Neural cell (in vitro differentiated cells): Measurements from ENCODE around the gene PDZD4. TPM values are rescaled to one million over a fixed set of nuclear protein-coding genes. Genes with fewer than 3 reads are reported as not detected.

Experiments used
- H2AFZ ChIP-seq: fragments of 200-600, 300-800 bp; sonication (generic), shearing (Covaris generic); 2 replicates; pipeline ENCODE4 v1.6.0; 2014; ENCODE audit warnings: low read depth, mild to moderate bottlenecking, antibody characterized with exemption, low read length, moderate library complexity
- H3F3A ChIP-seq: fragments of 200-600 bp; shearing (Covaris generic); 2 replicates; pipeline ENCODE4 v1.6.1; 2016; ENCODE audit warnings: mild to moderate bottlenecking, moderate library complexity, mixed read lengths, antibody characterized with exemption, low read length; ENCODE audit not compliant: insufficient read depth, poor library complexity, severe bottlenecking
- H3K27ac ChIP-seq: fragments of 200-600, 300-800 bp; sonication (generic), shearing (Covaris generic); 2 replicates; pipeline ENCODE4 v1.5.1; 2014; ENCODE audit warnings: mild to moderate bottlenecking, low read length, moderate library complexity
- H3K27me3 ChIP-seq: fragments of 300-800, 200-600 bp; sonication (generic), shearing (Covaris generic); 2 replicates; pipeline ENCODE4 v1.6.0; 2014; ENCODE audit warnings: mild to moderate bottlenecking, low read depth, low read length, moderate library complexity; ENCODE audit not compliant: insufficient read depth
- H3K36me3 ChIP-seq: fragments of 300-800, 200-600 bp; sonication (generic), shearing (Covaris generic); 2 replicates; pipeline ENCODE4 v1.5.1; 2014; ENCODE audit warnings: mild to moderate bottlenecking, antibody characterized with exemption, low read length, moderate library complexity; ENCODE audit not compliant: insufficient read depth
- H3K4me2 ChIP-seq: fragments of 300-800, 200-600 bp; sonication (generic), shearing (Covaris generic); 2 replicates; pipeline ENCODE4 v1.6.0; 2014; ENCODE audit warnings: mild to moderate bottlenecking, low read length
- H3K4me3 ChIP-seq: fragments of 300-800, 200-600 bp; sonication (generic), shearing (Covaris generic); 2 replicates; pipeline ENCODE4 v1.5.1; 2014; ENCODE audit warnings: mild to moderate bottlenecking, low read length, moderate library complexity
- H3K79me2 ChIP-seq: fragments of 200-600 bp; shearing (Covaris generic); replicated peaks from 2 replicates; pipeline ENCODE4 v1.6.0; 2014; ENCODE audit warnings: mild to moderate bottlenecking, low read length, moderate library complexity; ENCODE audit not compliant: insufficient read depth
- H3K9ac ChIP-seq: fragments of 300-800, 200-600 bp; sonication (generic), shearing (Covaris generic); 2 replicates; pipeline ENCODE4 v1.6.1; 2016; ENCODE audit warnings: mild to moderate bottlenecking, low read length, mixed read lengths
- H3K9me2 ChIP-seq: fragments of 200-600 bp; shearing (Covaris generic); 2 replicates; pipeline ENCODE4 v1.6.1; 2016; ENCODE audit warnings: mild to moderate bottlenecking, low read length, mixed read lengths; ENCODE audit not compliant: insufficient read depth
- H3K9me3 ChIP-seq: fragments of 200-600, 300-800 bp; sonication (generic), shearing (Covaris generic); 2 replicates; pipeline ENCODE4 v1.6.1; 2016; ENCODE audit warnings: mild to moderate bottlenecking, mixed run types, low read length, moderate library complexity, mixed read lengths
- H4K20me1 ChIP-seq: fragments of 200-600 bp; shearing (Covaris generic); 2 replicates; pipeline ENCODE4 v1.6.1; 2016; ENCODE audit warnings: mild to moderate bottlenecking, mixed run types; ENCODE audit not compliant: insufficient read depth
- EP300 ChIP-seq: fragments of 450-650 bp; conservative IDR thresholded peaks from 2 replicates; pipeline ENCODE4 v1.6.1; 2014; ENCODE audit warnings: antibody characterized with exemption, mild to moderate bottlenecking, moderate library complexity; ENCODE audit not compliant: poor library complexity, severe bottlenecking
- EZH2 ChIP-seq: fragments of 200-600, 300-800 bp; shearing (Covaris generic), sonication (generic); IDR thresholded peaks from 2 replicates; pipeline ENCODE4 v1.6.1; 2014; ENCODE audit warnings: antibody characterized with exemption, low read length, borderline replicate concordance, mild to moderate bottlenecking; ENCODE audit not compliant: insufficient read depth, poor library complexity, severe bottlenecking
- MXI1 ChIP-seq: fragments of 450-650 bp; conservative IDR thresholded peaks from 2 replicates; pipeline ENCODE4 v1.6.1; 2014; ENCODE audit warnings: antibody characterized with exemption, mild to moderate bottlenecking; ENCODE audit not compliant: poor library complexity, severe bottlenecking
- POLR2AphosphoS5 ChIP-seq: IDR thresholded peaks from 2 replicates; pipeline ENCODE4 v1.6.1; 2012
- RAD21 ChIP-seq: fragments of 450-650 bp; conservative IDR thresholded peaks from 2 replicates; pipeline ENCODE4 v1.6.1; 2014; ENCODE audit warnings: antibody characterized with exemption, mild to moderate bottlenecking, moderate library complexity
- SMC3 ChIP-seq: fragments of 450-650 bp; conservative IDR thresholded peaks from 2 replicates; pipeline ENCODE4 v1.6.1; 2014; ENCODE audit warnings: antibody characterized with exemption, mild to moderate bottlenecking, moderate library complexity; ENCODE audit not compliant: poor library complexity
- TAF1 ChIP-seq: IDR thresholded peaks from 2 replicates; pipeline ENCODE4 v1.6.1; 2012; ENCODE audit warnings: low read depth
- polyA plus RNA-seq: library from polyadenylated mRNA; depleted of rRNA; stranded (reverse); fragments of >200 nt; gene quantifications from 2 replicates; pipeline ENCODE4 v1.2.3, GENCODE V29; 2014
- TF ChIP-seq, protein P1 (sequence below): IDR thresholded peaks from 2 replicates; pipeline ENCODE4 v1.6.1; 2012; ENCODE audit warnings: borderline replicate concordance
- TF ChIP-seq, protein P2 (sequence below): fragments of 450-650 bp; IDR thresholded peaks from 2 replicates; pipeline ENCODE4 v1.5.1; 2014; ENCODE audit warnings: antibody characterized with exemption, mild to moderate bottlenecking, moderate library complexity; ENCODE audit not compliant: poor library complexity, severe bottlenecking

The PDZD4 gene
- polyA plus RNA-seq, 1 donor from 2014 or later: 343 TPM

DNA sequence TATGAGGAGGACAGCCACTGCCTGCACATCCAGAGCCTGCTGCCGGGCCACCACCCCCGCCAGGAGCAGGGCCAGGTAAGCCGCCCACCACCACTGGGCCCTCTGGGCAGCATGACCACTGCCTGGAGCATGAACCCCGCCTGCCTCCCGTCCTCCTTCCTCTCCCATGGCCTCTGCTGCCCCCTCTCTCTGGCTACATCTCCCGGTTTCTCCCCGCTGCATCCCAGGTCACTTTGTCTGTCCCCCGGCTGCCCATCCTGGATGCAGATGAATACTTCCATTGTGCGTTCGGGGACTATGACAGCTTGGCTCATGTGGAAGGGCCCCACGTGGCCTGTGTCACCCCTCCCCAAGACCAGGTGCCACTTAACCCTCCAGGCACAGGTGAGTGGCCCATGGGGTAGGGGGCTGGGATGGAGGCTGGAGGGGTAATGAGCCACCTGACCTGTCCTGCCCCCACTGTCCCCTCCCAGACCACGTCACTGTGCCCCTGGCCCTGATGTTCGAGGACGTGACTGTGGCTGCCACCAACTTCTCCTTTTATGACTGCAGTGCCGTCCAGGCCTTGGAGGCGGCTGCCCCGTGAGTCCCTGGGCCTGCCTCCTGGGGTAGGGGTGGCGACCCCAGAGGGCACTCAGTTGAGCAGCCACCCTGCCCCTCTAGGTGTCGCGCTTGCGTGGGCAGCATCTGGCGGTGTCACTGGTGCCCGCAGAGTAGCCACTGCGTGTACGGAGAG lies 60.3 kb downstream of the PDZD4 start:
- H3K27me3 ChIP-seq: no peaks in the 10 kb centered on the region
- H3K9ac ChIP-seq: no peak overlapping the region
- H3K9me2 ChIP-seq: no peaks in the 10 kb centered on the region
- H3K9me3 ChIP-seq: no peaks in the 10 kb centered on the region
- no peaks in the 10 kb centered on the region for H3F3A ChIP-seq
- TF ChIP-seq TAF1: no peak
- TF ChIP-seq EP300: no peak
- TF ChIP-seq, protein P1, sequence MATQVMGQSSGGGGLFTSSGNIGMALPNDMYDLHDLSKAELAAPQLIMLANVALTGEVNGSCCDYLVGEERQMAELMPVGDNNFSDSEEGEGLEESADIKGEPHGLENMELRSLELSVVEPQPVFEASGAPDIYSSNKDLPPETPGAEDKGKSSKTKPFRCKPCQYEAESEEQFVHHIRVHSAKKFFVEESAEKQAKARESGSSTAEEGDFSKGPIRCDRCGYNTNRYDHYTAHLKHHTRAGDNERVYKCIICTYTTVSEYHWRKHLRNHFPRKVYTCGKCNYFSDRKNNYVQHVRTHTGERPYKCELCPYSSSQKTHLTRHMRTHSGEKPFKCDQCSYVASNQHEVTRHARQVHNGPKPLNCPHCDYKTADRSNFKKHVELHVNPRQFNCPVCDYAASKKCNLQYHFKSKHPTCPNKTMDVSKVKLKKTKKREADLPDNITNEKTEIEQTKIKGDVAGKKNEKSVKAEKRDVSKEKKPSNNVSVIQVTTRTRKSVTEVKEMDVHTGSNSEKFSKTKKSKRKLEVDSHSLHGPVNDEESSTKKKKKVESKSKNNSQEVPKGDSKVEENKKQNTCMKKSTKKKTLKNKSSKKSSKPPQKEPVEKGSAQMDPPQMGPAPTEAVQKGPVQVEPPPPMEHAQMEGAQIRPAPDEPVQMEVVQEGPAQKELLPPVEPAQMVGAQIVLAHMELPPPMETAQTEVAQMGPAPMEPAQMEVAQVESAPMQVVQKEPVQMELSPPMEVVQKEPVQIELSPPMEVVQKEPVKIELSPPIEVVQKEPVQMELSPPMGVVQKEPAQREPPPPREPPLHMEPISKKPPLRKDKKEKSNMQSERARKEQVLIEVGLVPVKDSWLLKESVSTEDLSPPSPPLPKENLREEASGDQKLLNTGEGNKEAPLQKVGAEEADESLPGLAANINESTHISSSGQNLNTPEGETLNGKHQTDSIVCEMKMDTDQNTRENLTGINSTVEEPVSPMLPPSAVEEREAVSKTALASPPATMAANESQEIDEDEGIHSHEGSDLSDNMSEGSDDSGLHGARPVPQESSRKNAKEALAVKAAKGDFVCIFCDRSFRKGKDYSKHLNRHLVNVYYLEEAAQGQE: no peak
- TF ChIP-seq MXI1: no peak
- TF ChIP-seq, protein P2, sequence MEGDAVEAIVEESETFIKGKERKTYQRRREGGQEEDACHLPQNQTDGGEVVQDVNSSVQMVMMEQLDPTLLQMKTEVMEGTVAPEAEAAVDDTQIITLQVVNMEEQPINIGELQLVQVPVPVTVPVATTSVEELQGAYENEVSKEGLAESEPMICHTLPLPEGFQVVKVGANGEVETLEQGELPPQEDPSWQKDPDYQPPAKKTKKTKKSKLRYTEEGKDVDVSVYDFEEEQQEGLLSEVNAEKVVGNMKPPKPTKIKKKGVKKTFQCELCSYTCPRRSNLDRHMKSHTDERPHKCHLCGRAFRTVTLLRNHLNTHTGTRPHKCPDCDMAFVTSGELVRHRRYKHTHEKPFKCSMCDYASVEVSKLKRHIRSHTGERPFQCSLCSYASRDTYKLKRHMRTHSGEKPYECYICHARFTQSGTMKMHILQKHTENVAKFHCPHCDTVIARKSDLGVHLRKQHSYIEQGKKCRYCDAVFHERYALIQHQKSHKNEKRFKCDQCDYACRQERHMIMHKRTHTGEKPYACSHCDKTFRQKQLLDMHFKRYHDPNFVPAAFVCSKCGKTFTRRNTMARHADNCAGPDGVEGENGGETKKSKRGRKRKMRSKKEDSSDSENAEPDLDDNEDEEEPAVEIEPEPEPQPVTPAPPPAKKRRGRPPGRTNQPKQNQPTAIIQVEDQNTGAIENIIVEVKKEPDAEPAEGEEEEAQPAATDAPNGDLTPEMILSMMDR: no peak
- no peak for TF ChIP-seq RAD21
- no peak for TF ChIP-seq EZH2
- no peak for TF ChIP-seq POLR2AphosphoS5
- no peak for TF ChIP-seq SMC3
- H3K36me3 ChIP-seq: no peaks in the 10 kb centered on the region
- no peak overlapping the region for H3K27ac ChIP-seq
- H4K20me1 ChIP-seq: no peaks in the 10 kb centered on the region
- H2AFZ ChIP-seq: no peak overlapping the region
- no peaks in the 10 kb centered on the region for H3K79me2 ChIP-seq
- H3K4me2 ChIP-seq: no peak overlapping the region
- no peak overlapping the region for H3K4me3 ChIP-seq

DNA sequence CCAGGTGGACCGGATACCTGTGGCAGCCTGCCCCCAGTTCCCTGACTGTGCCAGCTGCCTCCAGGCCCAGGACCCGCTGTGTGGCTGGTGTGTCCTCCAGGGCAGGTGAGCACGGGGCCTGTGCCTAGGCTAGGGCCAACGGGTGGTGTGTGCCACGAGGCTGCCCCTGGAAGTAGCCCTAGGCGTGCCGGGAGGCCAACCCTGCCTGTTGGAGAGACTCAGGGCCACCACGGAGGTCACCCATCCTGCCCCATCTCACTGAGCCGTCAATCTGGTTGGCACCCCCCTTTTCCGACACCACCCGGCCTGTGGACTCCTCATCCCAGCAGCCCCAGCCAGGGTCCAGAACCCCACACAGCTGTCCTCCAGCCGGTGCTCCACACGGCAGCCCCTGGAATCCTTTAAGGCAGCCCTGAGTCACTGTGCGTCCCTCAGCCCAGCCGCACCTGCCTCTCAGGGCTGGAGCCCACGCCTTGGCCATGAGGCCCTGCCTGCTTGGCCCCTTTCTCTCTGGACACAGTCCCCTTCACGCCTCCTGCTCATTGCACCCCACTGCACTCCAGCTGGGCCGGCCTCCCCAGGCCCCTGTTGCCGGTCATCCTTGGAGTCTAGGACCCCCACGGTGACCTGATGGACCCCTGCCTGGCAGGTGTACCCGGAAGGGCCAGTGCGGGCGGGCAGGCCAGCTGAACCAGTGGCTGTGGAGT lies 61.0 kb downstream of the PDZD4 start:
- no peaks in the 10 kb centered on the region for H3K27me3 ChIP-seq
- no peak overlapping the region for H2AFZ ChIP-seq
- no peaks in the 10 kb centered on the region for H3K79me2 ChIP-seq
- H3K9ac ChIP-seq: no peak overlapping the region
- no peak overlapping the region for H3K27ac ChIP-seq
- no peaks in the 10 kb centered on the region for H3K9me2 ChIP-seq
- H4K20me1 ChIP-seq: no peaks in the 10 kb centered on the region
- no peaks in the 10 kb centered on the region for H3K9me3 ChIP-seq
- TF ChIP-seq MXI1 (no peak), SMC3 (no peak), EP300 (no peak), TAF1 (no peak), EZH2 (no peak), POLR2AphosphoS5 (no peak), RAD21 (no peak)
- TF ChIP-seq, protein P1: no peak
- TF ChIP-seq, protein P2: no peak
- H3F3A ChIP-seq: no peaks in the 10 kb centered on the region
- H3K4me2 ChIP-seq: no peak overlapping the region
- no peaks in the 10 kb centered on the region for H3K36me3 ChIP-seq
- H3K4me3 ChIP-seq: no peak overlapping the region
